H1 (cell line): Measurements from ENCODE around the gene DNTTIP2. TPM values are rescaled to one million over a fixed set of nuclear protein-coding genes. Genes with fewer than 3 reads are reported as not detected.

Experiments
- CTCF ChIA-PET: fragments of 300-600 bp; sonication (Branson Sonifier 250); formaldehyde crosslinking; loops from one replicate; lab custom pipeline; 2021; ENCODE audit not compliant: partially characterized antibody; lab: Charles Lee
- POLR2A ChIA-PET: fragments of 300-600 bp; sonication (Branson Sonifier 250); formaldehyde crosslinking; loops from one replicate; lab custom pipeline; 2021; ENCODE audit warnings: inconsistent platforms; ENCODE audit not compliant: partially characterized antibody; lab: Charles Lee
- DNase-seq, 2 experiments: peaks; one replicate each; pipeline versions ENCODE4 v3.0.0 to v3.0.0-alpha.2; 2010 to 2022; ENCODE audit warnings: low spot score in 2 of 2, low read depth in 1 of 2, mixed read lengths in 1 of 2
- FAIRE-seq: peaks from 2 replicates; lab custom pipeline; 2011; peaks lifted over from hg19 to GRCh38; lab: Jason Lieb, UNC
- H2AFZ ChIP-seq: 2 replicates; pipeline ENCODE4 v1.8.1; 2012; ENCODE audit warnings: low read length, inconsistent platforms
- H2AK5ac ChIP-seq: 2 replicates; pipeline ENCODE4 v1.6.1; 2013; ENCODE audit warnings: low read depth, low read length
- H2BK120ac ChIP-seq: replicated peaks from 2 replicates; pipeline ENCODE3; 2013; ENCODE audit warnings: low read depth, low read length, inconsistent platforms
- H2BK12ac ChIP-seq: 2 replicates; pipeline ENCODE4 v1.6.1; 2013; ENCODE audit warnings: low read depth, low read length
- H2BK15ac ChIP-seq: 2 replicates; pipeline ENCODE4 v1.6.1; 2013; ENCODE audit warnings: low read length
- H2BK20ac ChIP-seq: 2 replicates; pipeline ENCODE4 v1.6.1; 2013; ENCODE audit warnings: low read length
- H2BK5ac ChIP-seq: 2 replicates; pipeline ENCODE4 v1.6.1; 2013; ENCODE audit warnings: low read depth, low read length
- H3K14ac ChIP-seq: 2 replicates; pipeline ENCODE4 v1.6.1; 2013; ENCODE audit warnings: inconsistent platforms; ENCODE audit not compliant: insufficient read length
- H3K18ac ChIP-seq: 2 replicates; pipeline ENCODE4 v1.6.1; 2013; ENCODE audit warnings: low read length; ENCODE audit errors: extremely low read depth
- H3K23ac ChIP-seq: 2 replicates; pipeline ENCODE4 v1.6.1; 2013; ENCODE audit warnings: inconsistent platforms; ENCODE audit not compliant: insufficient read length
- H3K23me2 ChIP-seq: 2 replicates; pipeline ENCODE4 v1.6.1; 2013; ENCODE audit warnings: low read depth, low read length
- H3K27ac ChIP-seq: 2 replicates; pipeline ENCODE4 v1.6.1; 2011; ENCODE audit warnings: low read depth, low read length, inconsistent platforms
- H3K27me3 ChIP-seq, 4 experiments: replicated peaks in 1 of 4; 1 replicate in 1 of 4; 2 replicates in 3 of 4; pipeline versions ENCODE4 v1.6.1 to v1.8.1; 2011 to 2013; ENCODE audit warnings: low read length in 3 of 4, mild to moderate bottlenecking in 3 of 4, inconsistent platforms in 2 of 4, mixed read lengths in 2 of 4, moderate library complexity in 1 of 4; ENCODE audit not compliant: control insufficient read depth in 3 of 4, insufficient read depth in 3 of 4; ENCODE audit errors: extremely low read depth in 1 of 4
- H3K36me3 ChIP-seq, 4 experiments: 2 replicates each; pipeline versions ENCODE4 v1.6.1 to v1.8.1; 2011 to 2013; ENCODE audit warnings: mild to moderate bottlenecking in 4 of 4, low read length in 3 of 4, moderate library complexity in 2 of 4, control low read depth in 1 of 4, inconsistent platforms in 1 of 4; ENCODE audit not compliant: insufficient read depth in 4 of 4, control insufficient read depth in 2 of 4
- H3K4ac ChIP-seq: replicated peaks from 2 replicates; pipeline ENCODE3; 2013; ENCODE audit warnings: low read length, low read depth, mixed read lengths, inconsistent platforms; ENCODE audit not compliant: insufficient read length
- H3K4me1 ChIP-seq, 4 experiments: replicated peaks in 1 of 4; 1 replicate in 1 of 4; 2 replicates in 3 of 4; pipeline versions ENCODE4 v1.6.1 to v1.8.1; 2011 to 2013; ENCODE audit warnings: low read length in 3 of 4, inconsistent platforms in 2 of 4, mixed read lengths in 1 of 4; ENCODE audit not compliant: insufficient read depth in 4 of 4, control insufficient read depth in 3 of 4
- H3K4me2 ChIP-seq, 2 experiments: 2 replicates each; pipeline versions ENCODE4 v1.6.1 to v1.8.1; 2011 to 2013; ENCODE audit warnings: low read depth in 2 of 2, low read length in 2 of 2, control low read depth in 1 of 2, inconsistent platforms in 1 of 2, mild to moderate bottlenecking in 1 of 2; ENCODE audit not compliant: insufficient read depth in 1 of 2
- H3K4me3 ChIP-seq, 4 experiments: fragments of 200-600, 300-600 bp in 1 of 4; sonication (generic), shearing (Covaris generic), sonication (Bioruptor Twin) in 1 of 4; 2 replicates each; pipeline versions ENCODE4 v1.5.1 to v1.8.1; 2011 to 2016; ENCODE audit warnings: low read length in 4 of 4, low read depth in 3 of 4, control low read depth in 2 of 4, inconsistent platforms in 2 of 4, mild to moderate bottlenecking in 2 of 4, mixed read lengths in 1 of 4, moderate library complexity in 1 of 4; ENCODE audit not compliant: insufficient read depth in 2 of 4; ENCODE audit errors: extremely low read depth in 1 of 4
- H3K56ac ChIP-seq: replicated peaks from 2 replicates; pipeline ENCODE3; 2013; ENCODE audit warnings: low read depth, mild to moderate bottlenecking, mixed read lengths, low read length, inconsistent platforms; ENCODE audit not compliant: insufficient read length
- H3K79me1 ChIP-seq: 2 replicates; pipeline ENCODE4 v1.6.1; 2013; ENCODE audit warnings: low read depth, low read length, control low read depth
- H3K79me2 ChIP-seq, 2 experiments: 2 replicates each; pipeline versions ENCODE4 v1.6.1 to v1.8.1; 2012 to 2013; ENCODE audit warnings: low read length in 2 of 2, mild to moderate bottlenecking in 2 of 2, inconsistent platforms in 1 of 2; ENCODE audit not compliant: insufficient read depth in 2 of 2, control insufficient read depth in 1 of 2
- H3K9ac ChIP-seq, 4 experiments: replicated peaks in 1 of 4; 1 replicate in 1 of 4; 2 replicates in 3 of 4; pipeline versions ENCODE4 v1.6.1 to v1.8.1; 2011 to 2013; ENCODE audit warnings: low read depth in 3 of 4, low read length in 3 of 4, control low read depth in 2 of 4, mild to moderate bottlenecking in 2 of 4, moderate library complexity in 2 of 4, inconsistent platforms in 1 of 4; ENCODE audit errors: extremely low read depth in 1 of 4
- H3K9me3 ChIP-seq, 2 experiments: 2 replicates each; pipeline versions ENCODE4 v1.6.1 to v1.8.1; 2012 to 2013; ENCODE audit warnings: mild to moderate bottlenecking in 2 of 2, moderate library complexity in 2 of 2, control low read depth in 1 of 2, inconsistent platforms in 1 of 2, low read depth in 1 of 2, low read length in 1 of 2, mixed read lengths in 1 of 2; ENCODE audit not compliant: insufficient read depth in 2 of 2
- H4K20me1 ChIP-seq, 2 experiments: replicated peaks in 1 of 2; 2 replicates each; pipeline versions ENCODE3 to v1.8.1; 2011 to 2013; ENCODE audit warnings: inconsistent platforms in 2 of 2, low read length in 2 of 2, mild to moderate bottlenecking in 1 of 2; ENCODE audit not compliant: insufficient read depth in 2 of 2, control insufficient read depth in 1 of 2
- H4K5ac ChIP-seq: 2 replicates; pipeline ENCODE4 v1.6.1; 2013; ENCODE audit warnings: low read length, low read depth, mixed read lengths, inconsistent platforms; ENCODE audit not compliant: insufficient read length
- H4K8ac ChIP-seq: 2 replicates; pipeline ENCODE4 v1.8.0; 2013; ENCODE audit warnings: mild to moderate bottlenecking, moderate library complexity, low read length, inconsistent platforms; ENCODE audit not compliant: insufficient read depth; ENCODE audit errors: extremely low read depth
- H4K91ac ChIP-seq: replicated peaks from 2 replicates; pipeline ENCODE3; 2013; ENCODE audit warnings: low read length, mixed read lengths, inconsistent platforms; ENCODE audit not compliant: insufficient read length
- BRCA1 ChIP-seq: IDR thresholded peaks from 2 replicates; pipeline ENCODE4 v1.6.1; 2012; ENCODE audit warnings: low read depth, low read length, improper control_type of control experiment
- CEBPB ChIP-seq: IDR thresholded peaks from 2 replicates; pipeline ENCODE4 v1.6.1; 2012; ENCODE audit warnings: low read depth, low read length
- GTF2F1 ChIP-seq: IDR thresholded peaks from 2 replicates; pipeline ENCODE4 v1.6.1; 2012; ENCODE audit warnings: low read depth, low read length, improper control_type of control experiment, borderline replicate concordance
- JUND ChIP-seq: IDR thresholded peaks from 2 replicates; pipeline ENCODE4 v1.6.1; 2011; ENCODE audit warnings: mild to moderate bottlenecking, improper control_type of control experiment, low read length
- KDM5A ChIP-seq: fragments of 200-600 bp; IDR thresholded peaks from 2 replicates; pipeline ENCODE4 v1.7.1; 2012; ENCODE audit warnings: mild to moderate bottlenecking, low read length, inconsistent platforms, mixed read lengths
- RXRA ChIP-seq: IDR thresholded peaks from 2 replicates; pipeline ENCODE4 v1.6.1; 2011; ENCODE audit warnings: low read depth, mild to moderate bottlenecking, low read length, moderate library complexity; ENCODE audit not compliant: insufficient read depth
- ZNF274 ChIP-seq: IDR thresholded peaks from 2 replicates; pipeline ENCODE4 v1.7.0; 2012; ENCODE audit warnings: low read length, borderline replicate concordance; ENCODE audit errors: extremely low read depth
- WGBS, 2 experiments: shearing (Covaris generic) in 1 of 2; methylation state at CpG; one replicate each; pipeline versions ENCODE4 v1.1.6 to v1.1.7; 2013 to 2015; ENCODE audit warnings: low lambda C conversion rate in 2 of 2, mixed read lengths in 2 of 2, inconsistent platforms in 1 of 2, low coverage in 1 of 2, missing lambda C conversion rate in 1 of 2; ENCODE audit not compliant: insufficient replicate concordance in 2 of 2, insufficient coverage in 1 of 2, insufficient read length in 1 of 2; ENCODE audit errors: extremely low coverage in 1 of 2, missing lambda C conversion rate in 1 of 2; 5-methylcytosine and 5-hydroxymethylcytosine counted together
- polyA plus RNA-seq, 7 experiments: library from polyadenylated mRNA; depleted of rRNA in 3 of 7; stranded (reverse) in 5 of 7; unstranded in 2 of 7; fragments of >200 nt in 5 of 7; fragments of 200-250 nt in 2 of 7; gene quantifications; 1 replicate in 5 of 7; 2 replicates in 1 of 7; 4 replicates in 1 of 7; pipeline versions ENCODE4 v1.2.1 to v1.2.3, GENCODE V29; 2011 to 2013; ENCODE audit warnings: missing spikeins in 2 of 7, mixed read lengths in 2 of 7
- total RNA-seq: library from RNA; stranded (reverse); fragmentation: NEBNext Ultra II Directional; extraction: Animal tissue kit (Norgen Biotek cat#: 25700); gene quantifications from 2 replicates; pipeline ENCODE4 v1.2.1, GENCODE V29; 2021
- TF ChIP-seq, protein P1 (sequence below): IDR thresholded peaks from 2 replicates; pipeline ENCODE4 v1.6.1; 2012; ENCODE audit warnings: inconsistent platforms
- TF ChIP-seq, protein P2 (sequence below): IDR thresholded peaks from 2 replicates; pipeline ENCODE4 v1.6.1; 2012; ENCODE audit warnings: low read length, inconsistent platforms
- TF ChIP-seq, protein P3 (sequence below), 3 experiments: IDR thresholded peaks; 1 replicate in 2 of 3; 2 replicates in 1 of 3; pipeline versions ENCODE4 v1.5.1 to v1.6.1; 2011; ENCODE audit warnings: low read length in 3 of 3, mild to moderate bottlenecking in 3 of 3, inconsistent platforms in 2 of 3, low read depth in 1 of 3, moderate library complexity in 1 of 3; ENCODE audit not compliant: insufficient read depth in 1 of 3; ENCODE audit errors: control extremely low read depth in 1 of 3

Gene DNTTIP2
- total and polyA plus RNA-seq, 2 of the 8 experiments (the other 6 are each of a cell fraction or from before 2014, with no cell fraction given): 6.3 to 80.4 TPM

- no peak overlapping the region for H2AK5ac ChIP-seq
- no peaks in the 10 kb centered on the region for H3K79me1 ChIP-seq
- H4K5ac ChIP-seq: no peak overlapping the region
- peaks cover 0 to 2% of the 10 kb centered on the region in 2 experiments; a peak in 1 of 4 replicates for H3K9me3 ChIP-seq
- H2BK120ac ChIP-seq: no peak overlapping the region
- H3K36me3 ChIP-seq: no peaks in the 10 kb centered on the region; a peak in 1 of 8 replicates
- H2AFZ ChIP-seq: no peak overlapping the region
- H4K20me1 ChIP-seq: no peaks in the 10 kb centered on the region
- no peak overlapping the region for H3K18ac ChIP-seq
- H3K14ac ChIP-seq: no peak overlapping the region
- no peak overlapping the region for H3K9ac ChIP-seq
- CTCF ChIA-PET: interaction anchor here (10.1 to 14.0 kb wide), 2 partner anchors 20 to 217 kb away, joined by 266 to 324 read pairs; no protein-coding TSS in a partner anchor
- no peaks in the 10 kb centered on the region for H3K27me3 ChIP-seq
- H3K4me1 ChIP-seq: peaks cover 0 to 3% (median 1%) of the 10 kb centered on the region in 4 experiments; a peak in 1 of 7 replicates
- POLR2A ChIA-PET: no interaction called here
- no peak overlapping the region for H4K8ac ChIP-seq
- no peaks in the 10 kb centered on the region for H3K23me2 ChIP-seq
- H2BK15ac ChIP-seq: no peak overlapping the region
- no peak overlapping the region for H4K91ac ChIP-seq
- H3K4me3 ChIP-seq: no peak overlapping the region
- no peak for DNase-seq
- H2BK12ac ChIP-seq: no peak overlapping the region
- 89% methylated on average over 2 of the region's 2 CpGs; no CpG with 5 or more reads in 1 of the 2 experiments for WGBS, 2 experiments
- H3K56ac ChIP-seq: no peak overlapping the region
- no peak overlapping the region for H2BK20ac ChIP-seq
- no peak overlapping the region for H3K23ac ChIP-seq
- H3K79me2 ChIP-seq: no peaks in the 10 kb centered on the region
- no peak overlapping the region for H3K27ac ChIP-seq
- no peak overlapping the region for H3K4ac ChIP-seq
- H3K4me2 ChIP-seq: no peak overlapping the region
- FAIRE-seq: no peak
- no peak overlapping the region for H2BK5ac ChIP-seq
- no peak for TF ChIP-seq JUND
- no peak for TF ChIP-seq BRCA1
- no peak for TF ChIP-seq CEBPB
- TF ChIP-seq ZNF274: no peak
- TF ChIP-seq RXRA: no peak
- TF ChIP-seq, protein P1, sequence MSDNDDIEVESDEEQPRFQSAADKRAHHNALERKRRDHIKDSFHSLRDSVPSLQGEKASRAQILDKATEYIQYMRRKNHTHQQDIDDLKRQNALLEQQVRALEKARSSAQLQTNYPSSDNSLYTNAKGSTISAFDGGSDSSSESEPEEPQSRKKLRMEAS: no peak
- TF ChIP-seq, protein P2, sequence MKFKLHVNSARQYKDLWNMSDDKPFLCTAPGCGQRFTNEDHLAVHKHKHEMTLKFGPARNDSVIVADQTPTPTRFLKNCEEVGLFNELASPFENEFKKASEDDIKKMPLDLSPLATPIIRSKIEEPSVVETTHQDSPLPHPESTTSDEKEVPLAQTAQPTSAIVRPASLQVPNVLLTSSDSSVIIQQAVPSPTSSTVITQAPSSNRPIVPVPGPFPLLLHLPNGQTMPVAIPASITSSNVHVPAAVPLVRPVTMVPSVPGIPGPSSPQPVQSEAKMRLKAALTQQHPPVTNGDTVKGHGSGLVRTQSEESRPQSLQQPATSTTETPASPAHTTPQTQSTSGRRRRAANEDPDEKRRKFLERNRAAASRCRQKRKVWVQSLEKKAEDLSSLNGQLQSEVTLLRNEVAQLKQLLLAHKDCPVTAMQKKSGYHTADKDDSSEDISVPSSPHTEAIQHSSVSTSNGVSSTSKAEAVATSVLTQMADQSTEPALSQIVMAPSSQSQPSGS: no peak
- TF ChIP-seq GTF2F1: no peak
- no peak for TF ChIP-seq KDM5A
- TF ChIP-seq, protein P3, sequence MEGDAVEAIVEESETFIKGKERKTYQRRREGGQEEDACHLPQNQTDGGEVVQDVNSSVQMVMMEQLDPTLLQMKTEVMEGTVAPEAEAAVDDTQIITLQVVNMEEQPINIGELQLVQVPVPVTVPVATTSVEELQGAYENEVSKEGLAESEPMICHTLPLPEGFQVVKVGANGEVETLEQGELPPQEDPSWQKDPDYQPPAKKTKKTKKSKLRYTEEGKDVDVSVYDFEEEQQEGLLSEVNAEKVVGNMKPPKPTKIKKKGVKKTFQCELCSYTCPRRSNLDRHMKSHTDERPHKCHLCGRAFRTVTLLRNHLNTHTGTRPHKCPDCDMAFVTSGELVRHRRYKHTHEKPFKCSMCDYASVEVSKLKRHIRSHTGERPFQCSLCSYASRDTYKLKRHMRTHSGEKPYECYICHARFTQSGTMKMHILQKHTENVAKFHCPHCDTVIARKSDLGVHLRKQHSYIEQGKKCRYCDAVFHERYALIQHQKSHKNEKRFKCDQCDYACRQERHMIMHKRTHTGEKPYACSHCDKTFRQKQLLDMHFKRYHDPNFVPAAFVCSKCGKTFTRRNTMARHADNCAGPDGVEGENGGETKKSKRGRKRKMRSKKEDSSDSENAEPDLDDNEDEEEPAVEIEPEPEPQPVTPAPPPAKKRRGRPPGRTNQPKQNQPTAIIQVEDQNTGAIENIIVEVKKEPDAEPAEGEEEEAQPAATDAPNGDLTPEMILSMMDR (IDR thresholded peaks at IDR 0.05; ENCODE audit: control extremely low read depth in 1 of 3, insufficient read depth in 1 of 3, low read depth in 1 of 3, low read length in 3 of 3): no peak
Measured at GRCh38 chr1:93839753-93840152, 39.3 kb downstream of the DNTTIP2 start.
